Right ventricle myocardium superior (tissue), 1 donor: ENCODE results near the gene NKX6-2. TPM values are rescaled to one million over a fixed set of nuclear protein-coding genes. Genes with fewer than 3 reads are reported as not detected.
A peak's percentile ranks its signal among the peaks of the same experiment; 100 is the strongest.
"Not testable (repeated sequence)": the region's sequence is repeated elsewhere in the genome, so short reads cannot be mapped to it uniquely, and the experiment has no call there.

Source experiments
- ATAC-seq: fragments of 200-7000 bp; cut with Tn5 transposase; one replicate; pipeline ENCODE4 v1.9.1; 2020; ENCODE audit warnings: mild to moderate bottlenecking; ENCODE audit not compliant: poor library complexity
- DNase-seq: peaks from one replicate; pipeline ENCODE4 v3.0.0-alpha.2; 2020
- intact Hi-C: fragments of 100-400 bp; cut with DNase I; formaldehyde crosslinking; loops from one replicate; pipeline ENCODE4 v1.11.2; 2022
- total RNA-seq: library from RNA; stranded (reverse); fragmentation: NEBNext Ultra II Directional; extraction: Animal tissue kit (Norgen Biotek cat#: 25700); gene quantifications from one replicate; pipeline ENCODE4 v1.2.1, GENCODE V29; 2021
- donor health status: DM: no; HTN: yes; CAD: no; lungs with severe emphysema.

NKX6-2 gene
- total RNA-seq, 1 donor from 2014 or later, result not detected

DNA sequence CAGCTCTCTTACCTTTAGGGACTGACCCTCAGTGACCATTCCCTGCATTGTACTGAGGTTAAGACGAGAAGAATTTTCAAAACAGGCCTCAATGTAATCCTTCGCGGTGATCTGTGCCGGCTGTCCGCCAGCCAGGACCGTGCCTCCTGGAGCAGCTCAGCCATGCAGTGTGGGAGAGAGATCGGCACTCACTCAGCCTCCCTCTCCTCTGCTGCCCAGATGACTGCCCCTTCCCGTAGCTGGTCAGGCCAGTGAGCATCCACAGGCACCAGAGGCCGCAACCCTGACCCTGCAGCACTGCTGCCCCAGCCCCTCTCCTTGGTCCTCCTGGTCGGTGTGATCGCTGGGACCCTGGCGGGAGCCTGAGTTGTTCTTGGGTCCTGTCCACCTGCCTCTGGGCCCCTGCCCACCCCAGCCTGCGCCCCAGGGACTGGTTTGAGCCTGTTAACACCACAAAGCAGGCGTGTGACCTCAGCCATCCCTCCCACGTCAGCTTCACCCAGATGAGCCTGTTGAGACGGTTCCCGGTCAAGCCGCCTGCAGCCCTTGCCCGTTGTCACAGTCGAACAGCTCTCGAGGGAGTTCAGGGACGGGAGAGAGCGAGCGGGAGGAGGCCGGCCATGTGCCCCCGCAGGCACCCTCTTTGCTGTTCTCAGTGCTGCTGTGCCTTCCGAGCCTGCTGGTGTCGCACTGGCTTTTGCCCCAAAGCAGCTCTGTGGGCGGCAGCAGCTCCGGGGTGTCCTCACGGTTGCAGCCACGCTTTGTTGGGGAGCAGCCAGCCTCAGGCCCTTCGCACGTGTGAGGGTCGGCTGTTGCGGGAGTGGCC, 37.2 kb downstream of the NKX6-2 start:
- intact Hi-C loops, result no loop called here
- ATAC-seq (no peak), DNase-seq (no peak)

DNA sequence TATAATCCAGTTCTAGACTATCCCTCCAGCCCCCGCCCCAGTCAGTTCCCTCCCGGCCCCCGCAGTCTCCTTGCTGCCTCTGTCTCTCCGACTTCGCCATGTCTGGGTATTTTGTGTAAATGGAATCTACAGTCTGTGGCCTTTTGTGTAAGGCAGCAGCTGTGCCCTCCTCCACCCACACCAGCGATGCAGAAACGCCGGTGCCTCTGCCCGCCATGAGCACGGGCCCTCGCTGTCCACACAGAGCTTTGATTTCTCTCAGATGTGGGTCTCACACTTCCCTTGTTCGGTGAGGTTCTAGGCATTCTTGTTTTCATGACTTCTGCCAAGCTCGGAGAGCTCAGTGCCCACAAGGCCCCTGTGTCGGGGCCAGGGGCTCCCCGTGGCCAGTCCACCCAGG, 37.8 kb downstream of the NKX6-2 start:
- DNase-seq (no peak), ATAC-seq (no peak)
- intact Hi-C loops, result no loop called here

DNA sequence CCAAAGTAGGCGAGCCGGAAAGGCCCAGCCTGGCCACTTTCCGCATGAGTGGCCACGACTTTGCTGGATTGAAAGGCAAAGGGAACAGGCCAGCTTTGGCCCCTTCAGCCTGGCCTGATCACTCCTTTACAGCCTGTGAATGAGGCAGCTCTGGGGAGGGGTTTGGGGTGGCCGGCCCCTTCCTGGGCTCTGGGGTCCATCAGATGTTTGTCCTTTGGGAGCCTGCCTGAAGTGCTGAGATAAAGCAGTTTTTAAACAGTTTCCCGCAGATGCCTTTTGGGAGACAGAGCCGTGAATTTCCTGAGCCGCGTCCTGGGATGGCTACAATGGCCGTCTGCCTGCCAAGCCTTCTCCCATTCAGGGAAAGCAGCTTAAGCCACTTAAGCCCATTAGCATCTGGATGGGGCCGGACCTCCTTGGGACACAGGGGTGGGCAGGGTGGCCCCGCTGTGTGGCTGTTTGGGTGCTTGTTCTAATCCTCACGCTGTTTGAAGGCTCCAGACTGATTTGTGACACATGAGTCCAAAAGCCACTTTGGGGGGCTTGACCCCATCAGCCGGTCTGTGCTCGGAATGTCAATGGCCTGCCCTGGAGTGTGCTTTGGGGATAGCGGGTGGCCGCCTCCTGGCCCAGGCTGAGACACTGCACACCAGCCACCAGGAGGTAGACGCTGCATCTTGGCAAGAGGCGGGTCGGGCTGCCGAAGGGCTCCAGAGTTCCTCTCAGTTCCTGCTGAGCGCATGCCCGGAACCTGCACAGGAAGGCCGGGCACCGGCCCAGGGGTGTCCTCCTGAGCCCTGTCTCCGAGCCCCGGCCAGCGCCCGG, 38.9 kb downstream of the NKX6-2 start:
- DNase-seq, result no peak
- intact Hi-C loops, result no loop called here

DNA sequence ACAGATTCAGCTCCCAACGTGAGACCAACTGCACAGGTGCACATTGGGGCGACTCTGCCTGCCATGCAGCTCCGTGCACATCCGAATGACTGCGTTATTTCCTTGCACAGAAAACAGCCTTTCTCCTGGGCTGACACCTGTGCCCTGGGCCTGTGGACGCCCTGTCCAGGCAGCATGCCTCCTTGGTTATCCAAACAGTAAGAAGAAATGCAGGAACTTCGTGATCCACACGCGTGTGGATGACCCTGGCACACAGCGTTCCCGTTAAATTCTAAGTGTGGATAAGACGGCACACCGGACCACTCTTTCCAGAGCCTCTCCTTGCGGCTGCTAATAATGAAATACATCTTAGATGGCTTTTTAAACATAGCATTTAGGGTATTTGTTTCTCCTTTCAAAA, 39.6 kb downstream of the NKX6-2 start:
- DNase-seq (no peak), ATAC-seq (no peak)
- intact Hi-C loops, result no loop called here

More for the DNA sequence above, 38.9 kb downstream of the NKX6-2 start:
- no peak for ATAC-seq

DNA sequence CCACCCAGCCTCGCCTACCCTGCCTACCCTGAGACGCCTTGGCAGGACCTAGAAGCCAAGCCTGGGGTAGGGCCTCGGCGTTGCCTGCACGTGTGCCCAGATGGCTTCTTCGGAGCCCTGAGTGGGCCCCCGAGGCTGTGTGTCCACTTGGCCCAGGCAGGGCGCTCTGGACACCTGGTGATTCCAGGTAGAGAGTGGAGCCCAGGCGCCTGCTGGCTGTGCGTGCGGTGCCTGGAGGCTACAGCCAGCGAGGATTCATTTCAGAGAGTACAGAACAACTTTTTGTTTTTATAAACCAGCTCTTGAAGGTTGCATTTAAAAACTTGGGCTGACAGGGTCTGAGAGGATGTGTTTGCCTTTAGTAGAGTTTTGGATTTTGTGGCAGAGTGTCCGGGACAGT, 40.0 kb downstream of the NKX6-2 start:
- ATAC-seq (no peak), DNase-seq (no peak)
- intact Hi-C loops, result no loop called here

DNA sequence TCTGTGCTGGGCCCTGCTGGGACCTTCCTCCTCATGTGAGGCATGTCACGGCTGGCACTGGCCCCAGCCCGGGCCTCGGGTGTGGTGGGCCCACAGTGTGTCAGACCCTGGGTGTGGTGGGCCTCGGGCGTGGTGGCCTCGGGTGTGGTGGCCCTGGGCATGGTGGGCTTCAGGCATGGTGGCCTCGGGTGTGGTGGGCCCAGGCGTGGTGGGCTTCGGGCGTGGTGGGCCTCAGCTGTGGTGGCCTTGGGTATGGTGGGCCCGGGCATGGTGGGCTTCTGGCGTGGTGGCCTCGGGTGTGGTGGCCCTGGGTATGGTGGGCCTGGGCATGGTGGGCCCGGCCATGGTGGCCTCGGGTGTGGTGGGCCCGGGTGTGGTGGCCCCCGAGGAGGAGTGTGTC, 40.4 kb downstream of the NKX6-2 start:
- ATAC-seq (no peak), DNase-seq (no peak)
- intact Hi-C loops, result no loop called here

DNA sequence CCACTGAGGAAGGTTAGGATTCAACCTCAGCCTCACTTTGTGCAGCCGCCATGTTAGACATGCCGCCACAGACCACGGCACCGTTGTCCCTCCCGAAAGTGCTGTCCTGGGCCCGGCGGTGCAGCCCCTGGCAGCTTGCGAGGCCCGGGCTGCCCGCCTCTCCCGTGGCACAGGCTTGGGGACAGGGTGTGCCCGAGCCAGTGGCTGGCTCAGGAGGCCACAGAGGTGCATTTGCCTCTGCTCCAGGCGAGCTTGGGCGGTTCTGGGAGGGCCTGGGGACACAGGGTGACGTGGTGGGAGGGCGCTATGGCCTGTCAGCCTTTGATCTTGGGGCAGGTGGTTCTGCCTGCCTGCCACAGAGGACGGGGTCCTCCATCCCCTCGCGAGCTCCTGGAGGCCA, 41.1 kb downstream of the NKX6-2 start:
- intact Hi-C loops, result no loop called here

DNA sequence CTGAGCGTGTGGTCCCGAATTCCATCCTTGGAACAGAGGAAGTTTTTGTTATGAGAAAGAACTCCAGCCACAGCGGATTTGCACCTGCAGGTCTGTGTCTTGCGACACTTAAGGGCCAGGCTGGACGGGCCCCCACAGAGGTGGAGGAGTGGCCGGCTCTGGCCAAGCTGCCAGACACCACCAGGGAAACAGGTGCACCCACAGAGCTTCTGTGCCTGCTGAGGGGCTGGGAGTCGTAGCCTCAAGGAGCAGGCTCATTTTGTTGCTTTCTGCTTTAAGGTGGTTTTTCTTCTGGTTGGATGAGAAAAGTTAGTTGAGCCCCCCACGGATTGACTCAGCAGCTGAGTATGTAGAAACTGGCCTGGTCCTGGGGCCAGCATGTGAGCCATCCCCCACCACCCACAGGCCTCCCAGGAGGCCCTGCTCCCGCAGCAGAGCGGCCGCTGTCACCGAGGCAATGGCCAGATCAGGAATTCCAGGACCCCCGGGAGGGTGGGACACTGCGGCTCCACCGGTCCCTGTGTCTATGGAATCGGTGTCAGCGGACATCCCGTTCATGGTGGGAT, 41.9 kb downstream of the NKX6-2 start:
- DNase-seq (no peak), ATAC-seq (no peak)
- intact Hi-C loops, result no loop called here

More for the DNA sequence above, 41.1 kb downstream of the NKX6-2 start:
- no peak for DNase-seq
- ATAC-seq, result no peak

DNA sequence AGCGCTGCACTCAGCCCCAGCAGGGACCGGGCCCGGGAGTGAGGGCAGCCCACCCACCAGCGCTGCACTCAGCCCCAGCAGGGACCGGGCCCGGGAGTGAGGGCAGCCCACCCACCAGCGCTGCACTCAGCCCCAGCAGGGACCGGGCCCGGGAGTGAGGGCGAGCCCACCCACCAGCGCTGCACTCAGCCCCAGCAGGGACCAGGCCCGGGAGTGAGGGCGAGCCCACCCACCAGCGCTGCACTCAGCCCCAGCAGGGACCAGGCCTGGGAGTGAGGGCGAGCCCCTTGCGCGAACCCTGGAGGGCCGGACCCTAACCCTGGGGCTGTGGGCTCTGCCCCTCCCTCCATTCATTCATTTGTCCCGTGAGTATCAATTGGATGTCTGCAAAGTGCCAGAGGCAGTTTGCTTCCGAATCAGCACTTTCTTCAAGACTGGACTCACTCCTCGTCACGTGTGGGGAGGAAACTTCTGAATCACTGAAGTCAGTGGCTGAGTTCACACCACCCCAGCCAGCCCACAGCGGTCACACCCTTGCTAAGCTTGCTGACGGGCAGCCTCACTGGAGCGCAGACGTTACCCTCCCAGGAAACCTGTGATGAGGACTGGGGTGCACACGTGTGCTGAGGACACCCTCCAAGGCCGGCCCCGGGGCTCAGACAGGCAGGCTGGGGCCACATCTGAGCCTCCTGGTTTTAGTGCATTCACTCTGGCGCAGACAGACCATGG, 42.6 kb downstream of the NKX6-2 start:
- ATAC-seq, intact Hi-C loops, DNase-seq: not testable (repeated sequence)

DNA sequence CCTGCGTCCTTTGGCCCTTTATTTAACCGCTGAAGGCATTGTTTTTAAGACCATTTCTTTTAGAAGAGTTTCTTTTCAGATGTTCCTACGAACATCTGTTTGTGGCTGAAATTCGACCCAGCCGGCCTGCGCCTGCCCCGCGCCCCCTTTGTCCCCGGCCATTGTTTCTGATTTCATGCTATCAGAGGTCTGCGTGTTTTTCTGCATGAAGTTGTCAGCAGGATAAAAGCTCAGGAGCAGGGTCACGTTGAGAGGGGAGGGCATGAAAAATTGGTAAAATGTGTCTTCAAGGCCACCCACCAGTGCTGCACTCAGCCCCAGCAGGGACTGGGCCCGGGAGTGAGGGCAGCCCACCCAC, 43.1 kb downstream of the NKX6-2 start:
- DNase-seq (no peak), ATAC-seq (no peak)
- intact Hi-C loops, result no loop called here

DNA sequence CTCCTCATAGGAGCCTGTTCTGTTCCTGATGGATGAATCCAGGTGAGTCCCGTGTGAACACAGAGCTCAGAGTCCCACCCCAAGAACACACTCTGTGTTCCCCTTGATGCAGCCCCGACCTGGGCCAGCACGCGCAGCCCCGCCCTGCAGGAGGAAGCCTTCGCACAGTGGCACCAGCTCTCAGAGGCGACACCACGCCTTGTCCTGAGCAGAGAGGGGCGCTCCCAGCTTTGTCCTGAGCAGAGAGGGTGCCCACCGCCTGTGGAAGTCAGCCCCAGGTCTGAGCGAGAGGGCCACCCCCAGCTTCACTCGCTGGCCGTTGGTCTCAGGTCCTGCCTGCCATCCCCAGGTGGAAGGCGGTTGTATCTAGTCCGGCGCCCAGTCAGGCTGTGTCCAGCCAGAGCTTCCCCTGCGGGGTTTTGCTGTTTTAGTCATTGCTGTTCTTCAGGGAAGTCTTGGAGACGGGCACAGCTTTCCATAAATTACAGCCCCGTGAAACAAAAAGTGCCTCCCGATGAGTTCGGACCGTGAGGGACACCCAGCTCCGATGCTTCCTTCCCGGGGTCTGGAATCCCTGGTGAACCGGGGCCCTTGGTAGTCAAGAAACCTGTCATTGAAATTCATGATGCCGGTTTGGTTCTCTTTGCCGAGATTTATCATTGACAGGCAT, 43.6 kb downstream of the NKX6-2 start:
- intact Hi-C loops, result no loop called here
- DNase-seq (no peak), ATAC-seq (no peak)

DNA sequence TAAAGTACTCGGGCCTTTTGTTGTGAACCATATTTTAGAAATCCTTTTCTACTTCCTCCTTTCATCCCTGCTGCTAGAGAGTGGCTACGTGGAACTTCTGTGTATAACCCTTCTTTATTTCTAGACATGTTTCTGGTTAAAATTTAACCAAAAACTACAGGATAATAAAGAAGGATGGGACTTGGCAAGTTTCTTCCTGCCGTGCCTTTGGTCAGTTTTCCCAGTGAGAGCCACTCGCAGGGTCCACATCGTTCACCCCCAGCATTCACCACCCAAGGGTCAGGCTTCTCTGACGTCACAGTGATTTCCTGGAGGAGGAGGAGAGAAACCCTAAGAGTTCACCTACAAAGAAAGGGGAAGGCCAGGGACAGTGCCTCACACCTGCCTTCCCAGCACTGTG, 45.4 kb downstream of the NKX6-2 start:
- intact Hi-C loops, result no loop called here
- ATAC-seq (no peak), DNase-seq (no peak)

DNA sequence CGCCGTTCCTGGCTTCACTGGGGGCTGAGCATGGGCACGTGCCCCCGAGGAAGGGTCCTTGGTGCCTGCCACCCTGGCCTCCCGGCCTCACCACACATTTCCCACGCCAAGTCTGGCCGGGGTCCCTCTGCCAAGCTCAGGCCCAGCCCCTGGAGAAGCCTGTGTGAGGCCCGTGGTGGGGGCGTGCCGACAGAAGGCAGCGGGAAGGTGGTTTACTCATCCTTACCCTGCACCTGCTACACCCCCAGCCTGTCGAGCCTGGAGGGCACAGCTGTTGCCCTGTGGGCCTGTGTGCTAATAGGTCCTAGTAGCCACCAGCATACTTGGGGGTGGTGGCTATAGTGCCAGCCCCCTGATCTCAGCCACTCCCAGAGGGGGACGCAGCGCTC, 46.7 kb downstream of the NKX6-2 start:
- no peak for DNase-seq
- ATAC-seq, result no peak
- intact Hi-C loops, result loop anchor here (10.0 kb wide), 1 partner anchor 74 kb away; no protein-coding TSS in a partner anchor

DNA sequence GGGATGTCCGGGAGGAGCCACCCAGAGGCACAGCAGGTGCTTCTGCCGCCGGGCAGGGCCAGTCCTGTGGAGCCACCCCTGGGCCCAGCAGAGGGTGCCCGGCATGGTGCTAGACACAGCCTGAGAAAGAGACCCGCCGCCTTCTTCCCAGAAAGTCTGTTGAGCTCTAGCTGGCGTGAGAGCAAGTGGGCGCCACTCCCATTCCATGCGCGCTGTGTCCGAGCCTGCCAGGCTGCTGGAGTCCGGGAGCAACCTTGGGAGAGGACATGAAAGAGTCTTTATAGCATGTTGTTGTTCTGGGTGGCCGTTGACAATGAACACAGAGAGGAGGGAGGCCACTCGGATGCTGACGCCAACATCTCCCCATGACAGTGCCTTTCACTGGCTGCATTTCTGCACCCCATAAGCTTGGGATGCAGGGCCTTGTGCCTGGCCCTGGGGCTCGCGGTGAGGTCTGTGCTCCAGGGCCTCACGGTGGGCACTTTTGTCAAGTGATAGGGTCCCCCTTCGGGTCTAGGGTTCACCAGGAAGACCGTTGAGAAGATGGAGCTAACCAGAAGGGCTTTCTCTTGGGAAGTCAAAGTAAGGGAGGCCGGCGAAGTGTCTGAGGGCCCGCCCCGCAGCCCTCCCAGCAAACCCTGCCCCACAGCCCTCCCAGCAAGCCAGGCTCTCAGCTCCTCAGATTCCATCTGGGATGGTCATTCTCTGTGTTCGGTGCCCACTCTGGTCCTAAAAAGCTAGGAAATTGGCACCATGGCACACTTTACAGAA, 47.3 kb downstream of the NKX6-2 start:
- intact Hi-C loops, result loop anchor here (10.0 kb wide), 1 partner anchor 74 kb away; no protein-coding TSS in a partner anchor
- peak; percentile 58 for DNase-seq
- ATAC-seq, result peak; percentile 77

DNA sequence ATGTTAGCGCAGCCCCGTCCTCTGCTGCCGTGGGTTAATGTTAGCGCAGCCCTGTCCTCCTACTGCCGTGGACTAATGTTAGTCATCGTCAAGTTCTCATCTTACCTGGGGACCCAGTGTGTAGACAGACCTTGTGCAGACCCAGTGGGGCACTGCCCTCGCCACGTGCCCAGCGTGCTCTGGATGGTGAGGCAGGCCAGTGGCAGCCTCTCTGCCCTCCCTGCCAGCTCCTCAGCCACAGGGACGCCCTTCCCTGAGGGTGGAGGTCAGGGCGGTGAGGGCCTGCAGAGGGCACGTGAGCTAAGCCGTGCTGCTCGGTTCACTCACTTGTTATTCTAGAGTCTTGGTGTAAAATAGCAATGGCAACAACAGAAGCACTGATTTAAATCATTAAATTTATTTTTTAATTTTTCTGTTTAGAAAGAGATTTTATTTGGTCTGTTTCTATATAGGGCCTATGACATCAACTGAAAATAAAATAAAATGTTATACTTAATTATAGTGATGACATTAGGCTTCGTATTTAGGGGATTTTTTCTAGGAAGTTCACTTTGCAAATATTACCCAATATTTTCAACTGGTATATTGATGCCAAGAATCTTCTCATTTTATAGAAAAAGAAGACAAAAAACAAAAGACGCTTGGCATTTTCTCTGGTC, 48.4 kb downstream of the NKX6-2 start:
- DNase-seq (peak; percentile 71), ATAC-seq (peak; percentile 93)
- intact Hi-C loops, result loop anchor here (10.0 kb wide), 1 partner anchor 73 kb away; no protein-coding TSS in a partner anchor

DNA sequence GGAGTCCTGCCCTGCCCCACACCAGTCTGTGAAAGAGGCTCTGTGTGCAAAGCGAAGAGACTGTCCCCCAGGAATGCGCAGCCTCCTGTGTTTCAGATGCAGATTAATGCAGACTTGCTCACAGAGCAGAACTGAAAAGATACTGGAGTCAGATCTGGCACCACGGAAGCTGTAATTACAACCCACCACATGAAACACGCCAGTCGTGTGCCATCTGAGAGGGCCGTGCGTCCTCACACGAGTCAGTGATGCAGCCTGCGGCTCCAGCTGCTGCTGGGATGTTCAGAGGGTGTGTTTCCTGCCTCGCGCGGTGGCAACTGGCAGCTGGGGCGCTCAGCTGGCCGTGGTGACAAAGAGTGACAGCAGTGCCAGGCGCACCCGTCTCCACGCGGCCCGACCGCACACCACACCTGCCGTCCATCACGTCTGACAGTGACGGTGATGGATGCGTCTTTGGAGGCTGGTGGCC, 50.0 kb downstream of the NKX6-2 start:
- intact Hi-C loops, result loop anchor here (10.0 kb wide), 1 partner anchor 71 kb away; no protein-coding TSS in a partner anchor
- ATAC-seq (no peak), DNase-seq (no peak)

DNA sequence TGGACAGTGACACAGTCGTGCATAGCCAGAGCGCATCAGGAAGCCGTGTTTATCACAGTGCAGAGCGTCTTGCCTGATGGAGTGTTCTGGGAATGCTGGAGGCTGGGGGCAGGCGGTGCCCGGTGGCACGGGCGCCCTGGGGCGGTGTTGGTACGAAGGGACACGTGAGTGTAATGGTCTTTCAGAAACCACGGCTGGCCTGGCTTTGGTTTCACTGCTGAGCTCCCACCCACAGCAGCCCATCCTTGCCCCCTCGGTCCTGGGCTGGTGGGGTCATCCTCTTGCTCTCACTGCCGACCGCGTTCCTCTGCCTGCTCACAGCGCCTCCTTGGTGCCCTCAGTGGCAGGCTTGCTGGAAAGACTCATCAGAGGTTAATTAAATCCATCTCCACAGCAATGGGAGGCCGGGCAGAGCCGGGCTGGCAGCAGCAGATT, 50.6 kb downstream of the NKX6-2 start:
- intact Hi-C loops, result loop anchor here (10.0 kb wide), 1 partner anchor 71 kb away; no protein-coding TSS in a partner anchor
- ATAC-seq (no peak), DNase-seq (no peak)
